ENCODE measurements around the gene MRPL44.

- TF ChIP-seq CTCF (IDR thresholded peaks at IDR 0.05) (no peak), POLR2A (IDR thresholded peaks at IDR 0.05) (no peak)
Observed at GRCh38 chr2:223922308-223922707, 35.0 kb upstream of the MRPL44 start.

All from lower leg skin (tissue), 3 donors.